DMS 273 (cell line): ENCODE data around the gene ZNF143.
A peak's percentile ranks its signal among the peaks of the same experiment; 100 is the strongest.
"Not testable (repeated sequence)": the region's sequence is repeated elsewhere in the genome, so short reads cannot be mapped to it uniquely, and the experiment has no call there.

Source experiments
- DNase-seq: peaks from one replicate; lab custom pipeline; 2025; ENCODE audit not compliant: unreplicated experiment; lab: John Stamatoyannopoulos, UW

Gene ZNF143

DNA sequence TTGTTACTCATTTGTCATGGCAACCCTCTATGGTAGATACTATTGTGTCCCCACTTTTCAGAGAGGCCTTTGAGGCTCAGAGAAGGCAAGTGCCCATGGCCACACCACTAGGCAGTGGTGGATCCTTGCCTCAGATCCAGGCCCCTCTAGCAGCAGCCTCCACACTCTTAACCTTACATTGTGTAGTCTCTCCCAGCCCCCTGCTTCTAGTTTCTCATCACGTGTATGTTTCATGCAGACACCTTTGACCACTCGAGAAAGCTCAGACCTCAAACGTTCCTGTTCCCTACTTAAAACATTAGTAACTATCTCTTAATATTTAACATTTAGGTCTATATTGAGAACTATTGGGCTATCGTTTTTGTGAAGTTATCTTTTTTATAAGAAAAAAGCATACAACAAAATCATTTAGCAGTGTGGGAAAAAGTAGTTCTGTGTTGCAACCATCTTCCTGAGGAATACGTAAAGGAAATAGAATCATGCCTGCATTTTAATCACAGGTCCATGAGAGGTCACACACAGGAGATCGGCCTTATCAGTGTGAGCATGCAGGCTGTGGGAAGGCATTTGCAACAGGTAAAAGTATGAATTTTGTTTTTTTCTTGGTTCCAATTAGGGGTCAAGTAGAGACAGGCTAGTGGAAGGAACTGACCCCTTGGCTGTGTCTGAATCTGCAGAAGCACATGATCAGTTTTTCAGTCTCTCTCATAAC, 35.1 kb downstream of the ZNF143 start:
- DNase-seq: no peak

GRCh38 chr11:9498457-9499078, 37.8 kb downstream of the ZNF143 start:
- DNase-seq: no peak

- peak; percentile 76 for DNase-seq
Measured at GRCh38 chr11:9506489-9507276, 45.9 kb downstream of the ZNF143 start.

DNA sequence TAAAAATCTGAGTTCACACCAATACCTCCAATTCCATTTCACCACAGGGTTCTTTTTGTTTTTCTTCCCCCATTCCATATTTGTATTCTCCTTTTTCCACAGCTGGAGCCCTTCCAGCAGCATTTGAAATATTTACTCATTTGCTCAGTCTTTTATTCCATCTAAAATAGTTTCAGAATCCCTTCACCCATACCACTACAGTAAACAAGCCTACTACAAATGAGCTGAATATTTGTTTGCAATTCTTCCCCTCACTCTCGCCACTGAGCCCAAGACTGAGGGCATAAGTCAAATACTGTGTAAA, 46.4 kb downstream of the ZNF143 start:
- DNase-seq: no peak

- DNase-seq: no peak
Measured at GRCh38 chr11:9509041-9509440, 48.2 kb downstream of the ZNF143 start.

DNA sequence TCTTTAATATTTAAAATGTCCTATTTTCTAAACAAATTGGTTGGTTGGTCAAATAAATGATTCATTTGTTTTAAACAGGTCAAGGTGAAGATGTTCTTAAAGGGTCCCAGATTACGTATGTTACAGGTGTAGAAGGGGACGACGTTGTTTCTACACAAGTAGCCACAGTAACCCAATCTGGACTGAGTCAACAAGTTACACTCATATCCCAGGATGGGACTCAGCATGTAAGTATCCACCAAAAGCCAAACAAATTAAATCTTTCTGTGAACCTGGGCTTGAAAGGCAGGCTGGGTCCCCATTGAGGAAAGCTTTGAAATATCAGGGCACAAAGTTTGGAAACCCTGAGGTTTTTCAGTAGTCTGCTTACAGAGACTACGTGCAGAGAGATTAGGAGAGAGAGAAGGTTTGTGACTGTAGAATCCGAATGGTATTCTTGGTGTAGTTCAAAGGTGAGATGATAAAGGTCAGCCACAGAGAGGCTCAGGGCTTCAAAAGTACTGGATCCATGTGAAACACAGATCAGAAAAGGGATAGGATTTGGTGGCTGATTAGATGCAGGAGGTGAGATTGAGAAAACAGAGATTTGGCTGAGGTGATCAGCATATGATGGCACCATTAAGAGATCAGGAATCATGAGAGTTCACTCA, 51.7 kb downstream of the ZNF143 start:
- DNase-seq: no peak

DNA sequence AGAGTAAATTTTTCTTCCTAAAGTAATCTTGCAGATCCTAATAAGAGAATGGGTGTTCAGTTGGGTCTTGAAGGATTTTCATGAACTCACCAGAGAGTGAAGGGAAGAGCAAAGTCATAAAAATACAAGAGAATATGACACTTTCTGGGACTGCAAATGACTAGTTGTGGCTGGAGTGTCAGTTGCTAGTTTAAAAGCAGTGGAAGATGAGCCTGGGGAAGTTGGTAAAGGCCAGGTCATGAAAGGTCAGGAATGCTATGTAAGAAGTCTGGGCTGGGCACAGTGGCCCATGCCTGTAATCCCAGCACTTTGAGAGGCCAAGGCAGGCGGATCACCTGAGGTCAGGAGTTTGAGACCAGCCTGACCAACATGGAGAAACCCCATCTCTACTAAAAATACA, 53.8 kb downstream of the ZNF143 start:
- not testable (repeated sequence) for DNase-seq

- DNase-seq: no peak
Measured at GRCh38 chr11:9516113-9516512, 55.3 kb downstream of the ZNF143 start.

DNA sequence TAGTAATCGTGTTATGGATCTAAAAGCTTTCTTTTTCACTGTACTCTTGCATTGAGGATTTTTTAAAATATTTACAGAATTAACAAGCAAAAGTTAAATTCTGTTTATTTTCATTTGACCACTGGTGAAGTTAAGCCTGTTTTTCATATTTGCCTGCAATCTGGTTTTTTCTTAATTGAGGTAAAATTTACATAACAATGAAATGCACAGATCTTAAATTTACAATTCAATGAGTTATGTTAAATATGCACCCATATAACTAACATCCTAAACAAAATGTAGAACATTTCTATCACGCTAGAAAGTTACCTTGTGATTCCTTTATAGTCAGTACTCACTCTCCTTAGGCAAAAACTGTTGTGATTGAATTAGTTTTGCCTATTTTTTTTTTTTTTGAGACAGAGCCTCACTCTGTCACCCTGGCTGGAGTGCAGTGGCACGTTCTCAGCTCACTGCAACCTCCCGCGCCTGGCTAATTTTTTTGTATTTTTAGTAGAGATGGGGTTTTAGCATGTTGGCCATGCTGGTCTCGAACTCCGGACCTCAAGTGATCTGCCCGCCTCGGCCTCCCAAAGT, 58.1 kb downstream of the ZNF143 start:
- DNase-seq: no peak

DNA sequence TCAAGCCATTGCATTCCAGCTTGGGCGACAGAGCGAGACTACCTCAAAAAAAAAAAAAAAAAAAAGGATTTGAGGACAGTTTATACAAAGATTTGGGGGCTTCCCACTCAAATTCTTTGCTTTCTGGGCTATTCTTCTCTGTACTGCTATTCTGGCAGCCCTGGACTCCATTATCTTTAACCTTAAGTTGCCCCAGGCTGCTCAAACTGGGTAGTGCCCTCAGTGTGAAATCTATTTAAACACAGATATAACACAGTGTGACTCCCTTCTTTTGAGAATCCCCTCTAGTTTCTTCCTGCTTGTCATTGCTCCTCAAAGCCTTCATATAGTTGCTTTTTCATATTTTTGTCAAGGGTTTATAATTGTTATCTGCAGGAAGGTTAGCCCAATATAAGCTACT, 63.2 kb downstream of the ZNF143 start:
- no peak for DNase-seq

- DNase-seq: no peak
Measured at GRCh38 chr11:9525116-9525515, 64.3 kb downstream of the ZNF143 start.

- no peak for DNase-seq
Measured at GRCh38 chr11:9527481-9528135, 66.8 kb downstream of the ZNF143 start.

DNA sequence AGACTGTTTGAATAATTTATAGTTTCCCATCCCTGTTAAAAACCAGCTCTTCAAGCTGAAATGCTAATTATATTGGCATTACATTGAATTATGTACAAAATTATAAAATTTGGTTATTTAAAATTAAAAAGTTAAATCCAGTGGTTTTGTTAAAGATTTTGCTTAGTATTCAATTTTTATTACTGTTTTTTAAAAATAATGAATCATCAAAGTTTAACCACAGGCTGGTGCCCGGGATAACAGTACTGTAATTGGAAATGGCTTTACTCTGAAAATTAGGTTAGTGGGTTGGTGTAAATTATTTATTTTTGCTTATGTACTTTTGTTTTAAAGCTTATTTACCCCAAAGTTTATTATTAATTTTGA, 67.3 kb downstream of the ZNF143 start:
- no peak for DNase-seq

DNA sequence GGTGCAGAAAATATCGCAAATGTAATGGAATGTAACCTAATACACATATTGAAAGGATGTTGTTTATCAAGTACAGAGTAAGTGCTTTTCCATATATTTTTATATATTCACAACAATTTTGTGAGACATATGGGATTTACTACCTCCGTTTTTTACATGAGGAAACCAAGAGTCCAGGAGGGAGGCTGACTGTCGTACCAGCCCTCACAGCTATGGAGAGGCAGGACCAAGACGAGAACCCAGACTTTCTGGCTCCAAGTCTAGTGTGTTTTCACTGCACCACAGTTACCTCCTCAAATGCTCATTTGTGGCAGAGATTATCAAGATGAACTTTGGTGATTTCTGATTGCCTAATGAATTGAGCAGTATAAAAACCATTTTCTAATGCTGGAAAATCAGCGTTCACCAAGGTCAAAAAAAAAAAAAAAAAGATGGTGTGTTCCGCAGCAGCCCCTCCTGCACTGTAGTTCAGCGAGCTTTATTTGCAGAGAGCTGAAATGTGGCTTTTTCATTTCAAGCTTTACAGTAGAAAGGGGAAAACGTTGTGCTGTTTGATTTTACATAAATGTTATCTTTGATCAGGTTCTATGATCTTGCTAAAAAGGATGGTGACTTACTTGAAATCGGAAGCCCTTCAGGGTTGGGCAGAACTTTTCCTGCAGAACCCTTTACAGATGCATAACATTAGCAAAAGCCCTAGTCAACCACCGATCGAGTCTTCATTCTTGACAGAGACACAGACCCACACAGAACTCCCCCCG, 67.9 kb downstream of the ZNF143 start:
- peak; percentile 30 for DNase-seq

- DNase-seq: peak; percentile 82
Measured at GRCh38 chr11:9529334-9529650, 68.5 kb downstream of the ZNF143 start.

DNA sequence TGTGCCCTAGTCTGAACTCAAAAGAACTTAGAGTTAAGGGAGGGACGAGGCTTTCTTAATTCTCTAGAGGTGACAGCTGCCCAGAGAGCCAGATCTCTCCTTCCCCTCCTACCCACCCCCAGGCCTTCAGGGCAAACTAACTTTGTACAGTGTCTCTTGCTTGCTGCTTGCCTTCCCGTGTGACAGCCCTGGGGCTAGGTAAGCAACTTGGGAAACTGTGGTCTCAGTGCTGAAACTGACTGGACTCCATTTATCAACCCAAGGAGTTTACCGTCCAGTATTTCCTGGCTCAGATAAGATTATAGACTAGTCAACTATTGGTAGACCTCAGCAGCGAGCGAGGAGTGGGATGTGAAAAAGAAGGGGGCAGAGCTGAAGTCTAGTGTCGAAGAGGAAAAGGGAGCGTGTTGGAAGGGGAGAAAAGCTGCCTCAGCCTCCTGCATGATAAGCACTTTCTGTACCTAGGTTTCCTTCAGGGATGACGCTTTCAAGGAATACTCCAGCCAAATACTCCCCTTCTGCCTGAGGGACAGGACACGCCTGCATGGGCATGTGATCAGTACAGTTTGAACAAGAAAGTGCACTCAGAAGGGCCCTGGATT, 69.3 kb downstream of the ZNF143 start:
- peak; percentile 12 for DNase-seq

GRCh38 chr11:9530901-9531625, 70.3 kb downstream of the ZNF143 start:
- DNase-seq: peak; percentile 35

DNA sequence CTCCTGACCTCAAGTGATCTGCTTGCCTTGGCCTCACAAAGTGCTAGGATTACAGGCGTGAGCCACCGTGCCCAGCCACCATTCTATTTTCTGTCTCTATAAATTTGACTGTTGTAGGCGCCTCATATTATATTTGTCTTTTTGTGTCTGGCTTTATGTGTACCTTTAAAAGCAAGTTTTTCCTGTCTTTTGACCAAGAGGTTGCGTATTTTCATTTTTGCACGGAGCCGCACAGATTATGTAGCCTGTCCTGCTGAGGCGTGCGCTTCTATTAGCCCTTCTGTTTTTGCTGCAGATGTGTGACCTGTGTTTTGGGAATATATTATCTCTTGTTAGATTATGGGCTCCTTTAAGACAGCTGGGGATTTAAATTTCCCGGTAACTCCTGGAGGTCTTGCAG, 72.2 kb downstream of the ZNF143 start:
- DNase-seq: no peak

GRCh38 chr11:9533736-9534473, 73.1 kb downstream of the ZNF143 start:
- no peak for DNase-seq
